HG03097 (cell line): ENCODE data around the gene TRIM74.
"Not testable (repeated sequence)": the region's sequence is repeated elsewhere in the genome, so short reads cannot be mapped to it uniquely, and the experiment has no call there.

Experiments used
- ATAC-seq: cut with Tn5 transposase; IDR thresholded peaks from one replicate; pipeline ENCODE4 v1.9.1; 2021; ENCODE audit not compliant: unreplicated experiment, low FRiP score

TRIM74 gene

DNA sequence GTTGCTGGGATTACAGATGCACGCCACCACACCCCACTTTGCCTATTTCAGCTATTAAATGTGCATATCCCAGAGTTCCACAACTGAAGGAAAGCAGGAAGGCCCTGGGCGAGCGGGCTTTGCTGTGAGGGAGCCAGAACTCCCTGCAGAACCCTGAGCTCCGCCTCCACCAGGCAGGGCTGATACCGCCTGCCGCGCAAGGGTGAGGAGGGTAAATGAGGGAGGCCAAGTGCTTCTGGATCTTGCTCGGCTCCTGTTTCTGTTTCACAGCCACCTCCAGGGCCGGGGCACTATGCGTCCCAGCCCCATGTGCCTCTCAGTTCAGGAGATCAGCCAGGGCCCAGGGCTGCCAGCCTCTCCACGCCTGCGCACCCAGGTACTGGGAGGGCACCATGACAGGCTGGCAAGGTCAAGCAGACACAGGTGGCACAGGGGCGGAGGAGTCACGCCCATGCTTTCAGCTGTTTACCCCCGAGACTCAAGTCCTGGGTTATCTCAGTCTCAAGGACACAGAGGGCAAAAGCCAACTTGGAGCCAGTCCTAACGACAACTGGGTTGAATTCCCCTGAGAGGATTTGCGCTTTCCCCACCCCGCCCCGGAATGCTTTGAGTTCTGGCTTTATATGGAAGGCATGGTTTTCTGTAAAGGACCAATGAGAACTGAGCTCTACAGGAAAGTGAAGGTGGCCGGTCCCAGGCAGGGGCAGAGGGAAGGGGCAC lies 8.5 kb downstream of the TRIM74 start:
- not testable (repeated sequence) for ATAC-seq

DNA sequence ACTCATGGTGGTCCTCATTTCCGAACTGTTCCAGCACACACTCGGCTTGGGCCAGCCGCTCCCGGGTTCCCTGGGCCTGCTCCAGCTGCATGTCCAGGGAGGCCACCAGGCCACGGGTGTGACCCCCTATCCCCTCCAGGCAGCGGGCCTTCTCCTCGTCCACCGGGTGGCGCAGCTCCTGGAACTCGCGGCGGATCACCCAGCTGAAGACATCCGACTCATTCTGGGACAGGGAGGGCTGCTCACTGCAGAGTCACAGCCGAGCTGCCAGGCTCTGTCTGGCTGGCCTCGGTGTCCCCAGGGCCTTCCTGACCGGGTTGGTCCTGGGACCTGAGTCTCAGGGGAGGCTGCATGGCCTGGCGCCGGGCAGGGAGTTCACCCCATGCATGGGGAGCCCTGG lies 9.2 kb downstream of the TRIM74 start:
- not testable (repeated sequence) for ATAC-seq

DNA sequence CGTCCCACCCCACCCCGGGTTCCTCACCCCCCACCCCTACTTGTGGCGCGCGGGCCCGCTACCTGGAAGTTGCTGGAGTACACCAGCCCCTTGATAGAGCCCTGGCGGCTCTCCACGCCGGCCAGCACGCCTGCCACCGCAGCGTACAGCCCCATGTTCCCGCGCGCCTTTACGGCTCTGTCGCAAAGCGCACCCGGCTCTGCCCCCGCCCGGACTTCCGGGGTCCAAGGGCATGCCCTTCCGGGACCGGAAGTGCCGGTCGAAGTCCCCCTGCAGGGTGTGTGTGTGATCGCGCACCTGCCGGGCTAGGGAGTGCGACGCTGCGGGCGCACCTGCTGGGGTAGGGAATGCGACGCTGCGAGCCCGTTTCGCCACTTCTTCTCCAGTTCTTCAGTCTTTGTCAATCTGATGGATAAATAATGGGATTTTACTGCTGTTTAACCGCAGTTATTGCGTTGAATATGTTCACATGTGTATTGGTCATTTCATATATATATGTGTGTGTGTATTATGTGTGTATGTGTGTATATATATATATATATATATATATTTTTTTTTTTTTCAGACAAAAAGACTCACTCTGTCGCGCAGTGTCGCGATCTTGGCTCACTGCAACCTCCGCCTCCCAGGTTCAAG lies 14.6 kb downstream of the TRIM74 start:
- peak; percentile 82 for ATAC-seq

DNA sequence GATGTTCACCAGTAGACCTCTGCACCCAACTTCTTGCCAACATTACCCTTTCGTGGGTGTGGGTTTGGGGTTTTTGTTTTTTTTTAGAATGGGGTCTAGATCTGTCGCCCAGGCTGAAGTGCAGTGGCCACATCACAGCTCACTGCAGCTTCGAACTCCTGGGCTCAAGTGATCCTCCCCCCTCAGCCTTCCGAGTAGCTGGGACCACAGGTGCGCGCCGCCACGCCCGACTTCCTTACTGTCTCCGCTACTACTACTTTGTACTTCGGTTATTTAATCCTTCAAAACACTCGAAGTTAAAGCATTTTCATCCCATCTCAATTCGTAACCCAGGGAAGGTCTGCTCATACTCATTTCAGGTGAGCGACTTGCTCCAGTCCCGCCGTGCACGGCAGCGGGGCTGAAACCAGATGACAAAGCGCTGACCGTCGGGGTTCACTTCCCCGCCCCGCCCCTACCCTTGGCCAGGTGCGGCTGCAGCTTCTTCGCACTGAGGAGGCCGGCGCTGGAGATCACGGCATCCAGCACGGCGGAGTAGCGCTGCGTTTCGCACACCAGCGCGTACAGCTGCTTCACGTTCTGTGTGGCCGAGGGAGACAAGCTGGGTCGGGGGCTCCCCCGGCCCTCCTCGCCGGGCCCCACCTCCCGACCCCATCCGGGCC lies 15.2 kb downstream of the TRIM74 start:
- ATAC-seq = peak; percentile 35

DNA sequence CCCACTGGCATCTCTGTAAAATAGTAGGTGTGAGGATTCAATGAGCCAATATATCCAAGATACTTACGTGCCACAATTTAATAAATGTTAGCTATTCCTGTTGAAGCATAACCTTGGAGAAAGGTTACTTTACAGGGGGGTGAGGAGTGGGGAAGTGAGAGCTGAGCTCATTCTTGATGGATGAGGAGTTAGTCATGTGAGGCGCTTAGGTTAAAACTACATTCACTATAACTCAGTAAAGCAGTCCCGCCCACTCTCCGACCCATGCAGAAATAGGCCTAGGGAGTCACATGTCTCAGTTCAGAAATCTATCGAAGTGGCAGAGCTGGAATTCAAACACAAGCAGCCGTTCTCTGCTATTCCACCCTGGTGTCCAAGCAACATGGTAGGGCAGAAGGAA lies 18.8 kb downstream of the TRIM74 start:
- not testable (repeated sequence) for ATAC-seq

DNA sequence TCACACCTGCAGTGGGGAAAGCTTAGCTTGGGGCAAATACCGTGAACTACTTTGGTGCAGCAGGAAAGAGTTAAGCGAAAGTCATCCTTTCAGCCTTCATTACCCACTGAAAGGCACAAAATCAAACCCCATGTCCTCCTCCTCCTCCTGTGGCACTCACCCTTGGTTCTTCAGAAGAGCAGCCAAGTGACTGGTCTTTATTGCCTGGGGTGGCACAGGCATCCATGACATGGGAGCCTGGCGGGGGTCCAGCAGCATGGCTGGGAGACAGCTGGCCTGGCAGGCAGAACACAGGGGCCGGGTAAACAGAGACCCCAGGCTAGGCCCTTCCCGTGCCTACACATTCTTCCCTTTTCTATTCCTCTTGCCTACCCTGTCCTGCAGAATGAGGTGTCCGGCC lies 19.6 kb downstream of the TRIM74 start:
- not testable (repeated sequence) for ATAC-seq

DNA sequence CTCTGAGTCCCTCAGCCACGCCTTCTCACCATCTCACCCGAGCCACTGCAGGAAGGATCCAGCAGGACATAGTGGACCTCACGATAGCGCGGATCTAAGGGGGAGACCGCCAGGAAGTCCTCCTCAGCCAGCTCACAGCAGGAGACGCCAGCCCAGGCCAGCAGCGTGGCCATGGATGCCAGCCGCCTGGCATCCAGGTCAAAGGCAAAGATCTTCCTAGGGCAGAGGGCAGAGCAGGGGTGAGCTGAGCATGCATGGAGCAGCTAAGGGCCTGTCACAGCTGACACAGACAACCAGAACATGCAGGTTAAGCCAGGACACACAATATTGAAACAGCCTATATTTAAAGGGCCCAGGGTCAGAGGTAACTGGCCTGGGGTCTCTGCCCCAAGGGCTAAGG lies 20.0 kb downstream of the TRIM74 start:
- ATAC-seq = not testable (repeated sequence)

DNA sequence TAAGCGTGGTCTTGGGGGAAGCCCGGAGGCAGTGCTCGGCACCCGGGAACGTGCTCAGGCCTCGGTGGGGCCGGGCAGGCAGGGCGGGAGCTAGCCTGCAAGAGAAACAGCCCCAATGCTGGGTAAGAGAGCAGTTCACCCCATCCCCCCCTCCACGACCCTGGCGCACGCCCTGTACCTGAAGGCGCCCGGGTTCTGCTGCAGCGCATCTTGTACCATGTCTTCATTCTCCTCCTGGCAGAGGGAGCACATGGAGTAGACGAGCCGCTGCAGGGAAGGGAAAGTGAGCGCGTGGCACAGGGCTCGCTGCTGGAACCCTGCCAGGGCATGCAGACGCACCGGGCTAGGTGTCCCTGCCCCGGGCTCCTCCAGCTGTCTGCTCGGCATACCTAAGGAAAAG lies 20.6 kb downstream of the TRIM74 start:
- ATAC-seq = not testable (repeated sequence)

DNA sequence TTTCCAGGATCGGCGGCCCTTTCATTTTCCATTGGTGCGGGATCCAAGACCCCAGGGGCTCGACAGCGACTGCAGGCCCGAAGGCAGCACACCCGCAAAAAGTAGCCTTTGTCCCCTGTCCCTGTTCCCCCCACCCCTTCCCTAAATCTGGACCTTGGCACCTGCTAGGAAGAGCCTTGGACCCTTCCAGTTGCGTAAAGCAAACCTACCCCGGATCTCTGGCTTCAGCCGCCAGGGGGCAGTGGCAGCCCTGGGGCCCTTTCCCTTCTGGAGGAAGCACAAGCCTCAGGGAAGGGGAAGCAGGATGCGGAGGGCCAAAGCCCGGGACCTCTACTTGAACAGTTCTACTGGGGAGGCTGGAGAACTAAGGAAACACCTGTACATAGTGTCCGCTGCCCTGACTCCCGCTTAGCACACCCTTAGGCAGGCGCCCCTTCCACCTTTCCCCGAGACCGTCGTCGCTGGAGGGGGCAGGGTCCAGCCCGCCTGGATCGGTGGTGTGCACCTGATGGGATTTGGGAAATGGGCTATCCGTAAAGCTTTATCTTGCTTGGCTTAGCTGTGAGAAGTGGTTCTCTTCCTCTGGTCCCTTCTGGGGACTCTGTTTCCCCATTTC lies 23.0 kb downstream of the TRIM74 start:
- not testable (repeated sequence) for ATAC-seq

DNA sequence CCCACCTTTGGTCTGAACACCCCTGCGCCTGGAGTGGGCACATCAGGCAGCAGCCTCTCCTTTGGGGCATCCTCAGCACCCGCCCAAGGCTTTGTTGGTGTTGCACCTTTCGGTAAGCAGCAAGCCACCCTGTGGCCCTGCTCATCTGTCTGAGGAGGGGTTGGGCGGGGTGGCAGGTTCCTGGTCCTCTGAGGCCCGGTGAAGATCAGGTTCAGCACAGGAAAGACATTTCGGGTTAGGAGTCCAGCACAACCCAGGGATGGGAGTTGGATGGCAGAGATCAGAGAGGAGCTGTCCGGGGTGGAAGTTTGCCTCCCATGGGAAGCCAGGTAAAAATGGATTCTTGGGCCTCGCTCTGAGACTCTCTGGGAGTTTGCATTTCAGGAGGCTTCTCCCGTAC lies 23.7 kb downstream of the TRIM74 start:
- ATAC-seq = not testable (repeated sequence)

DNA sequence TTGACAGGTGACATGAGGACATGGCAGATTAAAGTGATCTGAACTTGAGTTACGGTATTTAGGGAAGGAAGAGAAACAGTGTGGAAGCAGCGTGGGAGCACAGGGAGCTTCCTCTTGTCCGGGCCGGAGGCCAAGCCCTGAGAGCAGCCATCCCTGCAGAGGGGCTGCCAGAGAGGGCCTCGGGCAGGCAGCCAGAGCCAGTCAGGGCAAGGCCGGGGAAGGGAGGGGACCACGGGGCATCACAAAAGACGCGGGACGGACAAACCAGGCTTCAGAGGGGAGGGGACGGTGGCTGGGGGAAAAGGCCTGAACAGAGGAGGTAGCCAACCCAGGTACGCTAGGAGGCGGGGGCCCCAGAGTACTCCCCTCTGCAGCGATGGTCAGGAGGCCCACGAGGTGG lies 24.3 kb downstream of the TRIM74 start:
- not testable (repeated sequence) for ATAC-seq

DNA sequence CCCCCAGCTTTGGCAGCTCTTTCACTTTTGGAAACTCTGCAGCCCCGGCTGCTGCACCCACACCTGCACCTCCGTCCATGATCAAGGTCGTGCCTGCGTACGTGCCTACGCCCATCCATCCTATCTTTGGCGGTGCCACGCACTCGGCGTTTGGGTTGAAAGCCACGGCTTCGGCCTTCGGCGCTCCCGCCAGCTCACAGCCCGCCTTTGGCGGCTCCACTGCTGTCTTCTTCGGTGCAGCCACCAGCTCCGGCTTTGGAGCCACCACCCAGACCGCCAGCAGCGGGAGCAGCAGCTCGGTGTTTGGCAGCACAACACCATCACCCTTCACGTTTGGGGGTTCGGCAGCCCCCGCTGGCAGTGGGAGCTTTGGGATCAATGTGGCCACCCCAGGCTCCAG lies 26.3 kb downstream of the TRIM74 start:
- not testable (repeated sequence) for ATAC-seq

DNA sequence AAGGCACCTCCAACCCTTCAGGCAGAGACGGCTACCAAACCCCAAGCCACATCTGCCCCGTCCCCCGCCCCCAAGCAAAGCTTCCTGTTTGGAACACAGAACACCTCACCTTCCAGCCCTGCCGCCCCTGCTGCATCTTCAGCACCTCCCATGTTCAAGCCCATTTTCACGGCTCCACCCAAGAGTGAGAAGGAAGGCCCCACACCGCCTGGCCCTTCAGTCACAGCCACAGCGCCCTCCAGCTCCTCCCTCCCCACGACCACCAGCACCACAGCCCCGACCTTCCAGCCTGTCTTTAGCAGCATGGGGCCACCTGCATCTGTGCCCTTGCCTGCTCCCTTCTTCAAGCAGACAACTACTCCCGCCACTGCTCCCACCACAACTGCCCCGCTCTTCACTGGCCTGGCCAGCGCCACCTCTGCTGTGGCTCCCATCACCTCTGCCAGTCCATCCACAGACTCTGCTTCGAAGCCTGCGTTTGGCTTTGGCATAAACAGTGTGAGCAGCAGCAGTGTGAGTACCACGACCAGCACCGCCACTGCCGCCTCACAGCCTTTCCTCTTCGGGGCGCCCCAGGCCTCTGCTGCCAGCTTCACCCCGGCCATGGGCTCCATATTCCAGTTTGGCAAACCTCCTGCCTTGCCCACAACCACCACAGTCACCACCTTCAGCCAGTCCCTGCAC lies 27.1 kb downstream of the TRIM74 start:
- ATAC-seq = not testable (repeated sequence)

DNA sequence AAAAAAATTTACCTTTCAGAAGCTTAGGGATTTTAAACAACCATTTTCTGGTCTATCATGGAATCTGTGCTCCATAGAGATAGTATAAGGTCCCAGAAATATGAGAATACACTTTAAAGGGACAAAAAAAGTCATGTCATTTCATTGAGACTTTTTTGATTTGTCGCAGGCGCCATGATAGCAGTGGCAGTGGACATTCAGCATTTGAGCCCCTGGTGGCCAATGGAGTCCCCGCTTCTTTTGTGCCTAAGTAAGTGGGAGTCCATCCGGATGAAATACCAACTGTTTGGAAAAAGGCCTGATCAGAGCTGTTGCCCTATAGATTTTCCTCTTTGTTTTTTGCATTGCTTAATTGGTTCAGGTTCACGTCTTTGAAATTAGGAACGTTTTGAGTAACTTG lies 41.0 kb downstream of the TRIM74 start:
- not testable (repeated sequence) for ATAC-seq

DNA sequence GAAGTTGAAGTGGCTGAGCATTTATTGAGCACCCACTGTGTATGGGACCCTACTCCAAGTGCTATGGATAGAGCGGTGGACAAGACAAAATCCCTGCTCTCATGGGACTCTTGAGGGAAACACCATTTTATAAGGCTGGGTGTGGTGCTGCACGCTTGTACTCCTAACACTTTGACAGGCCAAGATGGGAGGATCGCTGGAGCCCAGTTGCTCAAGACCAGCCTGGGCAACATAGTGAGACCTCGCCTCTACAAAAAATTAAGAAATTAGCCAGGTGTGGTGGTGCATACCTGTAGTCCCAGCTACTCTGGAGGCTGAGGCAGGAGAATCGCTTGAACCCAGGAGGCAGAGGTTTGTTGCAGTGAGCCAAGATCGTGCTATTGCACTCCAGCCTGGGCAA lies 41.5 kb downstream of the TRIM74 start:
- ATAC-seq = not testable (repeated sequence)

DNA sequence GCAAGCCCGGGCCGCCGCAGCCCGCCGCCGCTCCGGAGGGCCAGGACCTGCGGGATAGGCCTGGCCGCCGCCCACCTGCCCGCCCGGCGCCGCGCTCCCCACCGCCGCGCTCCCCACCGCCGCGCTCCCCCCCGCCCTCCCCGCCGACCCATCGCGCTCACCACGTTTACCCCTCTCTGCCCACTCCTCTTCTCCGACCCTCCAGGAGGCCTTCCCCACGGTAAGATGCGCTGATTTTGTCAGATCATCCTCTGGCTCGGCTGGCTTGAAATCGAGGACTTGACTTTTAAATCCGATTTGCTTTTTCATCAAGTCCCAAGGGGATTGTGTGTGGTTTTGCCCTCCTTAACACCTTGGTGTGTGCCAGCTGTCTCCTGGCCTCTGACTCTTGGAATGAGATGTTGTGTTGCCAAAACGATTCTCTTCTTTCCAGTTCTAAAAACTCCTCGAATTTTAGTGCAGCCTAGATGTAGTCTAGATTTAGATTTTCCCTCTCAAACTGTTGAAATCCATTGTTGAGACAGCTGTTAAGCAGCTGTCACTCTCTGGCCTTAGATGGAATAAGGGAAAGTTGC lies 43.6 kb downstream of the TRIM74 start:
- no peak for ATAC-seq

DNA sequence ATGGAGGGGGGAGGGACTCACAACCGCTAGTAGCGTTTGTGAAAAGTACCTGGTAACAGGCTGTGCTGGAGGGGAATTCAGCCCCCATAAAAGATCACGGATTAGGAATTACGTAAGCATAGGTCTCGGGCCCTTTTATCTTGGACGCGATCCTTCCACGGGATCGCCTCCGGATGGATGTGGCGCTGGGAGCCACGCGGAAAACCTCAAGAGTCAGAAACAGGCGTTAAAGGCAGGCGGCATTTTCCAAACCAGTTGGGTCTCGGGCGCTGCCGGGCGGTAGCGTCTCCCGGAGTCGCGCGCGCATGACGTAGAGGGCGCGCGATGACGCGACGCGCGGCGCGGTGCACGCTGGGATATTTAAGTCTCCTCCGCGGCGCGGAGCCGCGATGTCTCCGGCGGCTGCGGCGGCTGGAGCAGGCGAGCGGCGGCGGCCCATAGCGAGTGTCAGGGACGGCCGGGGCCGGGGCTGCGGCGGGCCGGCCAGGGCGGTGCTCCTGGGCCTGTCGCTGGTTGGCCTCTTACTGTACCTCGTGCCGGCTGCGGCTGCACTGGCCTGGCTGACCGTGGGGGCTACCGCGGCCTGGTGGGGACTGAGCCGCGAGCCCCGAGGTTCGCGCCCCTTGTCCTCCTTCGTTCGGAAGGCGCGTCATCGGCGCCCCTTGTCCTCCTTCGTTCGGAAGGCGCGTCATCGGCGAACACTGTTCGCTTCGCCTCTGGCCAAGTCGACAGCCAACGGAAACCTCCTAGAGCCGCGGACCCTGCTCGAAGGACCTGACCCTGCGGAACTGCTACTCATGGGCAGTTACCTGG lies 44.3 kb downstream of the TRIM74 start, which contains the start of gene POM121:
POM121 (plus strand) TSS at position 363 of the 813 bp plus-strand sequence; CDS start at position 390, 27 bp downstream.
- peak; percentile 78 for ATAC-seq

DNA sequence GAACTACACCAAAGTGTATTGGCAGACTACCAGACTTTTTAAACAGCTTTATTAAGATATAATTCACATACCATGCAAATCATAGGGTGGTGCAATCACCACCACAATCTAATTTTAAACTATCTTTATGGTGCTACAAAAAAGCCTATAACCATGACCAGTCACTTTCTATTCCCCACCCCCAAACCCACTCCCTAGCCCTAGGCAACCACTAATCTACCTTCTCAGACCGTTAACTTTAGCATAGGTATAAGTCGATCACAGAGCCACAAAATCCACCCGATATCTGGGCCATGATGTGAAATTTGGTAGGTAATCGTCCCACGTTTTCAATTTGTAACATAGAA lies 44.9 kb downstream of the TRIM74 start:
- peak; percentile 15 for ATAC-seq

DNA sequence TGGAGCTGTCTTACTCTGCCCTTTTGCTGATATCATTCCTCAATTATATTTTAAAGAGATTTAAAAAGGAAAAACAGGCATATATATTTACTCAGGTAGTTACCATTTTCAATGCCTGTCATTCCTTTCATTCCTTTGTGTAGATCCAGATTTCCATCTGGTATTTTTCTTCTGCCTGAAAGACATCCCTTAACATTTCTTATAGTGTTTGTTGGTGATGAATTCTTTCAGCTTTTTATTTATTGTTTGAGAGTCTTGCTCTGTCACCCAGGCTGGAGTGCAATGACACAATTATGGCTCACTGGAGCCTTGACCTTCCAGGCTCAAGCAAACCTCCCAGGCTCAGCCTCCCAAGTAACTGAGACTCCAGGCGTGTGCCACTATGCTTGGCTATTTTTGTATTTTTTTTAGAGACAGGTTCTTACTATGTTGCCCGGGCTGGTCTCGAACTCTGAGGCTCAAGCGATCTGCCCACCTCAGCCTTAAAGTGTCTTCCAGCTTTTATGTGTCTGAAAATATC lies 50.0 kb downstream of the TRIM74 start:
- no peak for ATAC-seq
